Esophagus squamous epithelium (tissue), 4 donors: ENCODE measurements around the gene OSBPL10.

ENCODE experiments used
- CTCF ChIP-seq, 6 experiments: fragments of 450-650 bp in 4 of 6; fragments of 200-600 bp in 2 of 6; sonication (generic) in 2 of 6; IDR thresholded peaks; one replicate each; pipeline ENCODE4 v1.5.1; 2016 to 2019; ENCODE audit warnings: antibody characterized with exemption in 6 of 6, mild to moderate bottlenecking in 4 of 6, moderate library complexity in 4 of 6
- POLR2A ChIP-seq, 4 donors: fragments of 450-650 bp; IDR thresholded peaks; one replicate each; pipeline ENCODE4 v1.6.1; 2017; ENCODE audit warnings: antibody characterized with exemption in 4 of 4, mild to moderate bottlenecking in 4 of 4, moderate library complexity in 3 of 4

- TF ChIP-seq CTCF (IDR thresholded peaks at IDR 0.05) (no peak), POLR2A (IDR thresholded peaks at IDR 0.05) (no peak)
These were observed 18.3 kb downstream of the OSBPL10 start for GRCh38 chr3:31962801-31963205.
